ENCODE data around the gene TRAPPC10.
"Not testable (repeated sequence)": the region's sequence is repeated elsewhere in the genome, so short reads cannot be mapped to it uniquely, and the experiment has no call there.

TRAPPC10 gene

GRCh38 chr21:44089001-44089911, 77.1 kb downstream of the TRAPPC10 start:
- DNase-seq (ENCODE audit: low spot score): no peak

- no peak for DNase-seq (ENCODE audit: low spot score)
Measured at GRCh38 chr21:44090325-44090724, 78.2 kb downstream of the TRAPPC10 start.

- DNase-seq (ENCODE audit: low spot score): no peak
Measured at GRCh38 chr21:44092211-44092610, 80.1 kb downstream of the TRAPPC10 start.

GRCh38 chr21:44093761-44094160, 81.7 kb downstream of the TRAPPC10 start:
- no peak for DNase-seq (ENCODE audit: low spot score)

GRCh38 chr21:44094832-44095231, 82.7 kb downstream of the TRAPPC10 start:
- no peak for DNase-seq (ENCODE audit: low spot score)

- not testable (repeated sequence) for DNase-seq (ENCODE audit: low spot score)
Measured at GRCh38 chr21:44098507-44098906, 86.4 kb downstream of the TRAPPC10 start.

- not testable (repeated sequence) for DNase-seq (ENCODE audit: low spot score)
Measured at GRCh38 chr21:44098964-44099363, 86.9 kb downstream of the TRAPPC10 start.

- DNase-seq (ENCODE audit: low spot score): not testable (repeated sequence)
Measured at GRCh38 chr21:44107026-44107501, 95.0 kb downstream of the TRAPPC10 start, which contains the start of gene PWP2. Gene PWP2, plus strand, starts transcription at chr21:44107399. Its CDS starts 18 bp downstream, at chr21:44107417.

- not testable (repeated sequence) for DNase-seq (ENCODE audit: low spot score)
Measured at GRCh38 chr21:44107589-44107988, 95.5 kb downstream of the TRAPPC10 start.

GRCh38 chr21:44113702-44114371, 101.7 kb downstream of the TRAPPC10 start:
- not testable (repeated sequence) for DNase-seq (ENCODE audit: low spot score)

GRCh38 chr21:44122131-44122530, 110.0 kb downstream of the TRAPPC10 start:
- not testable (repeated sequence) for DNase-seq (ENCODE audit: low spot score)

GRCh38 chr21:44127827-44128226, 115.7 kb downstream of the TRAPPC10 start:
- not testable (repeated sequence) for DNase-seq (ENCODE audit: low spot score)

GRCh38 chr21:44133715-44134057, 121.6 kb downstream of the TRAPPC10 start:
- not testable (repeated sequence) for DNase-seq (ENCODE audit: low spot score)

GRCh38 chr21:44134732-44135131, 122.6 kb downstream of the TRAPPC10 start:
- not testable (repeated sequence) for DNase-seq (ENCODE audit: low spot score)

GRCh38 chr21:44138039-44138438, 125.9 kb downstream of the TRAPPC10 start:
- DNase-seq (ENCODE audit: low spot score): not testable (repeated sequence)

GRCh38 chr21:44139787-44140551, 127.9 kb downstream of the TRAPPC10 start:
- not testable (repeated sequence) for DNase-seq (ENCODE audit: low spot score)

- DNase-seq (ENCODE audit: low spot score): not testable (repeated sequence)
Measured at GRCh38 chr21:44140552-44140932, 128.4 kb downstream of the TRAPPC10 start.

GRCh38 chr21:44142470-44142869, 130.4 kb downstream of the TRAPPC10 start:
- DNase-seq (ENCODE audit: low spot score): not testable (repeated sequence)

GRCh38 chr21:44143380-44143779, 131.3 kb downstream of the TRAPPC10 start:
- not testable (repeated sequence) for DNase-seq (ENCODE audit: low spot score)

- DNase-seq (ENCODE audit: low spot score): not testable (repeated sequence)
Measured at GRCh38 chr21:44143996-44144395, 131.9 kb downstream of the TRAPPC10 start.

- not testable (repeated sequence) for DNase-seq (ENCODE audit: low spot score)
Measured at GRCh38 chr21:44144784-44145602, 132.9 kb downstream of the TRAPPC10 start.
